NB4 (cell line): ENCODE data around the gene FAM83F.

ENCODE experiments used
- DNase-seq: peaks from one replicate; pipeline ENCODE4 v3.0.0; 2010; ENCODE audit warnings: low read depth
- H3K4me3 ChIP-seq: one replicate; pipeline ENCODE4 v1.5.1; 2011; ENCODE audit warnings: mild to moderate bottlenecking, low read depth, low read length, moderate library complexity
- MYC ChIP-seq: IDR thresholded peaks from 2 replicates; pipeline ENCODE4 v1.6.1; 2011; ENCODE audit warnings: low read depth, low read length
- POLR2A ChIP-seq: IDR thresholded peaks from 2 replicates; pipeline ENCODE4 v1.6.1; 2011; ENCODE audit warnings: mild to moderate bottlenecking; ENCODE audit not compliant: insufficient read length; ENCODE audit errors: extremely low read depth
- TF ChIP-seq, protein P1 (sequence below): IDR thresholded peaks from one replicate; pipeline ENCODE4 v1.5.1; 2012; ENCODE audit warnings: low read depth, low read length
- TF ChIP-seq, protein P2 (sequence below): IDR thresholded peaks from 2 replicates; pipeline ENCODE4 v1.6.1; 2011; ENCODE audit warnings: low read depth, low read length

Gene FAM83F

DNA sequence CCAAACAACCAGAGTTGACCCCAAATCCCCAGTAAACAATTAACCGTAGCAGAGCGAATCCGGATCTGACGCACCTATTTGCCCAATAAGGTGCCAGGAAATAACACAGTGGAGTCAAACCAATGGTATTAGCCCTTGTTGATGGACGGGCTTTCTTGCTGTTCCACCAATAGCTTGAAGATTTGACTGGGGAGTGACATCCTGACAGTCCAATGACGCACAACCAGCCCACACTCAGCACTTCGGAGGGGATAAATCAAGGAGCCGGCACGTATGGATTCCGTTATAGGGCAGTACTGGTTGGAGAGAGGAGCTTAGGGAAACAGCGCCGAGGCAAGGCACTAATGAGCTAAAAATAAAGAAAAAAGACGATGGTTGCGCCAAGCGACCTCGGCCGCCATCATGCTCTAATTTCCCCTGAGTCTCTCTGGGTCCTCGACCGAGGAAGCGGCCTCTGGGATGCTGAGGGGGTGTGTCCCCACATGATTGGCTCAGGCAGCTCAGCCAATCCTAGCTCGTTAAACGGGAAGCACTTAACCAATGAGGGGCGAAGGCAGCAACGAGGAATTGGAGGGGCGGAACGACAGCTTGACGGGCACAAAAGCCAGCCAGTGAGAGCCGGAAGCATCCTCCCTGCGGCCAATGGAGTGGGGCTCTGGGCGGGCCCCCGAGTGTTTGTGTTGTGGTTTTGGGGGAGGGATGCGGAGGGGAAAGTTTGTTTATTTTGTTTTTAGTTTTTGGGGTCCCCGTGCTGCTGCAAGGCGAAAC lies 49.5 kb downstream of the FAM83F start:
- DNase-seq: peak; percentile 99
- H3K4me3 ChIP-seq: peak overlapping the region; percentile 79
- TF ChIP-seq, protein P1, sequence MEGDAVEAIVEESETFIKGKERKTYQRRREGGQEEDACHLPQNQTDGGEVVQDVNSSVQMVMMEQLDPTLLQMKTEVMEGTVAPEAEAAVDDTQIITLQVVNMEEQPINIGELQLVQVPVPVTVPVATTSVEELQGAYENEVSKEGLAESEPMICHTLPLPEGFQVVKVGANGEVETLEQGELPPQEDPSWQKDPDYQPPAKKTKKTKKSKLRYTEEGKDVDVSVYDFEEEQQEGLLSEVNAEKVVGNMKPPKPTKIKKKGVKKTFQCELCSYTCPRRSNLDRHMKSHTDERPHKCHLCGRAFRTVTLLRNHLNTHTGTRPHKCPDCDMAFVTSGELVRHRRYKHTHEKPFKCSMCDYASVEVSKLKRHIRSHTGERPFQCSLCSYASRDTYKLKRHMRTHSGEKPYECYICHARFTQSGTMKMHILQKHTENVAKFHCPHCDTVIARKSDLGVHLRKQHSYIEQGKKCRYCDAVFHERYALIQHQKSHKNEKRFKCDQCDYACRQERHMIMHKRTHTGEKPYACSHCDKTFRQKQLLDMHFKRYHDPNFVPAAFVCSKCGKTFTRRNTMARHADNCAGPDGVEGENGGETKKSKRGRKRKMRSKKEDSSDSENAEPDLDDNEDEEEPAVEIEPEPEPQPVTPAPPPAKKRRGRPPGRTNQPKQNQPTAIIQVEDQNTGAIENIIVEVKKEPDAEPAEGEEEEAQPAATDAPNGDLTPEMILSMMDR: no peak
- TF ChIP-seq POLR2A (peak; percentile 54), MYC (0 out of 2 replicates have a peak, but pooled peaks have one; percentile 15)
- TF ChIP-seq, protein P2, sequence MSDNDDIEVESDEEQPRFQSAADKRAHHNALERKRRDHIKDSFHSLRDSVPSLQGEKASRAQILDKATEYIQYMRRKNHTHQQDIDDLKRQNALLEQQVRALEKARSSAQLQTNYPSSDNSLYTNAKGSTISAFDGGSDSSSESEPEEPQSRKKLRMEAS: 0 out of 2 replicates have a peak, but pooled peaks have one; percentile 8

DNA sequence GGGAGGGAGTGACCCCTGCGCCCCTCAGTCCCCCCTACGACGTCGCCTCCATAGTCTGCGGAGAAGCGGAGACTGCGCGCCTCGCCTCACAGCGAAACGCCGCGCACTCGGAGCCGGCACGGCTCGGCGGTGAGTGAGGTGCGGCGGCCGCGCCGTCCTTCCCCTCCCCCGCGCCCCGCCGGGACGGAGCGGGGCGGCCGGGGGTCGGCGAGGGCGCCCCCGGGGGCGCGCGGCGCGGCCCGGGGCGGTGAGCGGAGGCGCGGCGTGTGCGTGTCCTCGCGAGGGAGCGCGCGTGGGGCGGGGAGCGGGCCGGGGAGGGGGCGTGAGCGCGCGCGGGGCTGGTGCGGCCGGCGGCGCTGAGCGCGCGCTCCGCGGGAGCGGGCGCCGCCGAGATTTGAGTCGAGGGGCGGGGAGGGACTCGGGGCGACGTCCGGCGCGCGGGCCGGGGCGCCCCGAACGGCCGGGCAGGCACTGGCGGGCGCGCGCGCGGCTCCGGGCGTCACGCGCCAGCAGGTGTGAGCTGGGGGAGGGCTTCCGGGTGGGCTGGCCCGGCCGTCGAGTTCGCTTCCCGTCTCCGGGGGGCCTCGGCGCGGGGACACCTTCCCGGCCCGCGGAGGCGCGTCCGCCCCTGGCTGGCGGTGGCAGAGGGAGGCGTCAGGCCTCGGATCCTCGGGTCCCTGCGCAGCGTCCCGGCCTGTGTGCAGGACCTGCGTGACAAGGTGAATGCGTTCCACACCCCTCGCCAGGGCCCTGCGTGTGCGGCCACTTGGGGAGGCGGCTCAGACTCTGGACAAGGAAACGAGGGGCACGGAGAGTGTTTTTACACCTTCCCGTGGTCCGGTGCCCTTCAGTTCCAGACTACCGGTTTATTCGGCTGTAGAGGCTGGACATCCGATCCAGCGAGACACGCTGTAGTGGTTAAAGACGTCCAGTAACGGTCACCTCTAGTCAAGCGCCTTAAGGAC lies 50.4 kb downstream of the FAM83F start:
- peak; percentile 63 for DNase-seq
- TF ChIP-seq MYC (peak; percentile 41), POLR2A (no peak)
- peak overlapping the region; percentile 76 for H3K4me3 ChIP-seq

DNA sequence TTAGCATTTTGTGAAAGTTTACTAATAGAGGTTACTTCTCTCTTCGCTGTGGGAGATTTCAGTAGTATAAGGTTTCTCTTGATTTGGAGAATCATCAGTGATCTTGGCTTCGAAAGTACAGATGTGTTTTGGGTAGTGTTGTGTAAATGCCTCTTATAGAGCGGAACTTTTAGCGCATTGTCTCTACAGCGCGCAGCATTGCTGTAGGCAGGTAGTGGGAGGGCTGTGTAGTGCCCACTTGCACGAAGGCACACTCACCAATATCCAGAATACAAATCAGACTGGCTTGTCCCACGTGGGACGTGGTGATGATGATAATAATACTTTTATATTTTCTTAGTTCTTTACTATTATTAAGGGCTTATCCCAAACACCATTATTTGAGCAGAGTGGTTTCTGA lies 51.4 kb downstream of the FAM83F start:
- no peak for DNase-seq
- peak overlapping the region; percentile 76 for H3K4me3 ChIP-seq
- TF ChIP-seq, protein P1: no peak
- TF ChIP-seq, protein P2: no peak
- TF ChIP-seq POLR2A: no peak
- no peak for TF ChIP-seq MYC

DNA sequence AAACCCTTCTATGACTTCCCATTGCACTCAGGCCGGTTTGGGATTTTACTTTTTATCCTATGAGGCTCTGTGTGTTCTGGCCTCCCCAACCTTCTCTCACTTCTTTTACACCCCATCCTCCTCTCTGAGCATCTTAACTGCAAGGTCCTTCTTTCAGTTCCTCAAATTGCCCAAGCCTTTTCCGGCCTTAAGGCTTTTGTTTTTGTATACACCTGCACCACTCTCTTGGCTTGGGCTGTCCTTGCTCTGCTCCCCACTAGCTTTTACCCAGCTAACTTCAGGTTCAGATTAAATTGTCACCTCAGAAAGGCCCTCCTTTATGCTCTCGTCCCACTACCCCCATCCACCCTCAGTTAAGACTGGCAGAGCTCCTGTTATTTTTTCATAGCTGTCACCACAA lies 55.5 kb downstream of the FAM83F start:
- H3K4me3 ChIP-seq: no peak overlapping the region
- TF ChIP-seq MYC: no peak
- TF ChIP-seq, protein P1: no peak
- DNase-seq: peak; percentile 44

DNA sequence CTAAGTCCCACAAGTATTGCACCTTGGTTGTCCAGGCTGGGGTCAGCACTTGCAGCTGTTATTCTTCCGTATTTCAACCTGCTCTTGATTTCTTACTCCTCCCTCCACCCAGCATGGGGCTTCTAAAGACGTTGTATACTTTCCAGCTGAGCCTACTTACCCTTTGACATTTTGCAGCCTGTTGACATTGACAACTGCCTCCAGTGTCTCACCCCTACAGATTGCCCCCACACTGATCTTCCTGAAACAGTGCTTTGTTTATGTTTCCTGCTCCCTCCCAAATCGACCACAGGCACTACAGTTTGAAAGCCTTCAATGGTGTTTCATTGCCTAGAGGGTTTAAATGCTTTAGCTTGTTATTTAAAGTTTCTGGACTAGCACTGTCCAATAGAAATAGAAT lies 56.6 kb downstream of the FAM83F start:
- DNase-seq: peak; percentile 52
- no peak overlapping the region for H3K4me3 ChIP-seq
- TF ChIP-seq, protein P2: no peak
- no peak for TF ChIP-seq POLR2A
- TF ChIP-seq MYC: no peak
- TF ChIP-seq, protein P1: no peak

DNA sequence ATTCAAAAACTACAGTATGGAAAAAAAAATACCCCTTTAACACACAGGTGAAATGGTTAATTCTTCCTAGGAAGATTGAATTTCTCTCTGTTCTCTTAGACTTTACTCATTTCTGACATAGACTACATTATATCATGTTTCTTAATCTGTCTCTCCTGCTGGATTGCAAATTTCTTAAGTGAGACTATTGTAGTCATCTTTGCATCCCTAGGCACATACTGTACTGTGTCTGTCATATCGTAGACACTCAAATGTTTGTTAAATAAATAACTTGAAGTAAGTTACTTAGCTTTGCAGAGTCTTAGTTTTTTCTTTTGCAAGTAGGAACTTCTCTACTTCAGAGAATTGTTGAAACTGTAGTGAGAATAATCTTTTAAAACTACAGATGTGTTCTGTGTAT lies 58.7 kb downstream of the FAM83F start:
- no peak for DNase-seq
- no peak overlapping the region for H3K4me3 ChIP-seq
- TF ChIP-seq, protein P2: no peak
- no peak for TF ChIP-seq POLR2A
- no peak for TF ChIP-seq MYC
- TF ChIP-seq, protein P1: no peak
